GM23248 (cell line): ENCODE data around the gene NBDY.

Source experiments
- EZH2 ChIP-seq: fragments of 200-600 bp; sonication (generic); IDR thresholded peaks from 2 replicates; pipeline ENCODE4 v1.6.1; 2018; ENCODE audit warnings: antibody characterized with exemption, mild to moderate bottlenecking; ENCODE audit not compliant: insufficient read depth, poor library complexity, severe bottlenecking
- EZH2phosphoT487 ChIP-seq: fragments of 200-600 bp; sonication (generic); IDR thresholded peaks from 2 replicates; pipeline ENCODE4 v1.6.1; 2018; ENCODE audit warnings: antibody characterized with exemption, moderate library complexity, mild to moderate bottlenecking, low read depth; ENCODE audit not compliant: insufficient read depth

DNA sequence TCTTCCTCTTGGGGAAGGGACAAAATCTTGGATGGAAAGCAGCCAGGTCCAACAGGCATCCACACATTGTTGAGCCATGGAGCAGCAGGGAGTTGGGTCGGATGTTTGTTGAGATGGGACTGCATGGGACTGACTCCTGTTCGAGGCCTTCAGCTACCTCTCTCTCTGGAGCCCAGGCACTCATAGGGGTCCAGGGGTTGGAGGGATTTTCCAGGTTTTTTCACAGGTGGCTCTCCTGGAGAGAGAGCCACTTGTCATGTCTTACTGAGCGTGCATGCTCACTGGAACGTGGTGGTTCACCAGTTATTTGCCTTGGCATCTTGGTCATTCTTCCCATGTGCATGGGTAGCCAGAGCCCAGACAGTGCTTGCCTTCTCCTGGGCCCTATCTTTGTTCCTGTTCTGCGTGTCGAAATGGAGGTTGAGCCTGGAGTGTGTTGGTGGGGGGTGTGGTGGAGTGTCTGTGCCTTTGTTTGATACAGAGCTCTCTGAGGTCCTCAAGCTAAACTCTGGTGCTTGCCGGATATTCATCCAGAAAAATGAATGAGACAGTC, 60.6 kb downstream of the NBDY start:
- TF ChIP-seq EZH2 (no peak), EZH2phosphoT487 (no peak)
